PC-9 (cell line): ENCODE data around the gene ATP7A. TPM values are rescaled to one million over a fixed set of nuclear protein-coding genes. Genes with fewer than 3 reads are reported as not detected.
A peak's percentile ranks its signal among the peaks of the same experiment; 100 is the strongest.

ENCODE experiments used
- BruUV-seq: library from RNA; stranded (reverse); fragments of 400-500 nt; replicated peaks from 2 replicates; lab custom pipeline; 2021; lab: Mats Ljungman, UMichigan
- CTCF ChIA-PET: fragments of 300-600 bp; sonication (Branson Sonifier 250); formaldehyde crosslinking; loops from one replicate; lab custom pipeline; 2022; ENCODE audit warnings: antibody characterized with exemption; lab: Charles Lee
- POLR2A ChIA-PET: fragments of 300-600 bp; sonication (Branson Sonifier 250); formaldehyde crosslinking; loops from one replicate; lab custom pipeline; 2022; ENCODE audit warnings: antibody characterized with exemption; ENCODE audit not compliant: unreplicated experiment; lab: Charles Lee
- DNase-seq, 2 experiments: peaks; one replicate each; pipeline versions ENCODE4 v3.0.0 to v3.0.0-alpha.2; 2015 to 2022; ENCODE audit warnings: mixed read lengths in 1 of 2
- H2AFZ ChIP-seq: fragments of 200-600 bp; sonication (generic); 2 replicates; pipeline ENCODE4 v1.8.1; 2017; ENCODE audit warnings: antibody characterized with exemption
- H3F3A ChIP-seq: fragments of 200-600 bp; sonication (generic); 2 replicates; pipeline ENCODE4 v1.8.1; 2017; ENCODE audit warnings: antibody characterized with exemption, mild to moderate bottlenecking, low read depth; ENCODE audit not compliant: insufficient read depth
- H3K27ac ChIP-seq: fragments of 200-600 bp; sonication (generic); 2 replicates; pipeline ENCODE4 v1.6.1; 2016; ENCODE audit warnings: mixed run types
- H3K27me3 ChIP-seq: fragments of 200-600 bp; sonication (generic); 2 replicates; pipeline ENCODE4 v1.6.1; 2016; ENCODE audit warnings: low read depth, mixed run types; ENCODE audit not compliant: insufficient read depth
- H3K36me3 ChIP-seq: fragments of 200-600 bp; sonication (generic); 2 replicates; pipeline ENCODE4 v1.6.1; 2016; ENCODE audit warnings: low read depth, mixed run types
- H3K4me1 ChIP-seq: fragments of 200-600 bp; sonication (generic); replicated peaks from 2 replicates; pipeline ENCODE4 v1.6.1; 2016; ENCODE audit warnings: mixed run types; ENCODE audit not compliant: insufficient read depth
- H3K4me2 ChIP-seq: fragments of 200-600 bp; sonication (generic); 2 replicates; pipeline ENCODE4 v1.6.1; 2017; ENCODE audit warnings: mixed run types
- H3K4me3 ChIP-seq: fragments of 200-600 bp; sonication (generic); 2 replicates; pipeline ENCODE4 v1.6.1; 2016; ENCODE audit warnings: mixed run types
- H3K79me2 ChIP-seq: fragments of 200-600 bp; sonication (generic); 2 replicates; pipeline ENCODE4 v1.6.1; 2017; ENCODE audit warnings: low read depth, mixed run types
- H3K9me2 ChIP-seq: fragments of 200-600 bp; sonication (generic); 2 replicates; pipeline ENCODE4 v1.8.1; 2017; ENCODE audit warnings: mild to moderate bottlenecking; ENCODE audit not compliant: insufficient read depth
- H3K9me3 ChIP-seq: fragments of 200-600 bp; sonication (generic); 2 replicates; pipeline ENCODE4 v1.8.1; 2016; ENCODE audit warnings: low read depth; ENCODE audit not compliant: insufficient read depth
- H4K20me1 ChIP-seq: fragments of 200-600 bp; sonication (generic); 2 replicates; pipeline ENCODE4 v1.8.1; 2017; ENCODE audit not compliant: insufficient read depth
- EZH2 ChIP-seq: fragments of 200-600 bp; sonication (generic); IDR thresholded peaks from 2 replicates; pipeline ENCODE4 v1.8.0; 2017; ENCODE audit warnings: antibody characterized with exemption, low read depth
- intact Hi-C: fragments of 100-400 bp; cut with micrococcal nuclease; formaldehyde crosslinking; loops from one replicate; pipeline ENCODE4 v1.10.0; 2022; ENCODE audit not compliant: unreplicated experiment
- total RNA-seq: library from RNA; stranded (reverse); gene quantifications from 2 replicates; pipeline ENCODE4 v1.2.3, GENCODE V29; 2021
- TF ChIP-seq, protein P1 (sequence below): fragments of 200-600 bp; sonication (generic); conservative IDR thresholded peaks from 2 replicates; pipeline ENCODE4 v1.6.1; 2017; ENCODE audit warnings: mixed run types, antibody characterized with exemption, mild to moderate bottlenecking, moderate library complexity

ATP7A gene
- total RNA-seq, 1 experiment from 2014 or later: 13.8 TPM

DNA sequence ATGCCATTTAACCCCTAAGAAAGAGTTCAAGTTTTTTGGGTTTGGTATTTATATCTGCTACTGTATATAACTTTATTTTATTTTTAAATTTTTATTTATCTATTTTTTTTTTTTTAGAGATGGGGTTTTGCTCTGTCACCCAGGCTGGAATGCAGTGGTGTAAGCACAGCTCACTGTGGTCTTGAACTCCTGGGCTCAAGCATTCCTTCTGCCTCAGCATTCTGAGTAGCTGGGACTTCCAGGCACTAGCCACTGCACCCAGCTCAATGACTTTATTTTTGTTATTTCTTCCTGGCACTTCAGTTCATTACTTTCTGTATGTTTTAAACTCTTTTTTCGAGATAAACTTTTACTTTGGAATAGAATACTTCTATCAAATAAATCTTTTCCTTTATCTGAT, 101.4 kb downstream of the ATP7A start:
- H3K79me2 ChIP-seq: no peaks in the 10 kb centered on the region
- H3K27ac ChIP-seq: no peak overlapping the region
- H3K9me3 ChIP-seq: no peaks in the 10 kb centered on the region
- no peaks in the 10 kb centered on the region for H3K4me1 ChIP-seq
- intact Hi-C loops: no loop called here
- BruUV-seq: no TSS peak
- H3K27me3 ChIP-seq: no peaks in the 10 kb centered on the region
- ChIA-PET CTCF (no interaction called here), POLR2A (no interaction called here)
- H4K20me1 ChIP-seq: no peaks in the 10 kb centered on the region
- no peak overlapping the region for H3K4me3 ChIP-seq
- no peak for DNase-seq
- H2AFZ ChIP-seq: no peak overlapping the region
- no peaks in the 10 kb centered on the region for H3K36me3 ChIP-seq
- H3K9me2 ChIP-seq: no peaks in the 10 kb centered on the region
- no peak overlapping the region for H3K4me2 ChIP-seq
- TF ChIP-seq, protein P1, sequence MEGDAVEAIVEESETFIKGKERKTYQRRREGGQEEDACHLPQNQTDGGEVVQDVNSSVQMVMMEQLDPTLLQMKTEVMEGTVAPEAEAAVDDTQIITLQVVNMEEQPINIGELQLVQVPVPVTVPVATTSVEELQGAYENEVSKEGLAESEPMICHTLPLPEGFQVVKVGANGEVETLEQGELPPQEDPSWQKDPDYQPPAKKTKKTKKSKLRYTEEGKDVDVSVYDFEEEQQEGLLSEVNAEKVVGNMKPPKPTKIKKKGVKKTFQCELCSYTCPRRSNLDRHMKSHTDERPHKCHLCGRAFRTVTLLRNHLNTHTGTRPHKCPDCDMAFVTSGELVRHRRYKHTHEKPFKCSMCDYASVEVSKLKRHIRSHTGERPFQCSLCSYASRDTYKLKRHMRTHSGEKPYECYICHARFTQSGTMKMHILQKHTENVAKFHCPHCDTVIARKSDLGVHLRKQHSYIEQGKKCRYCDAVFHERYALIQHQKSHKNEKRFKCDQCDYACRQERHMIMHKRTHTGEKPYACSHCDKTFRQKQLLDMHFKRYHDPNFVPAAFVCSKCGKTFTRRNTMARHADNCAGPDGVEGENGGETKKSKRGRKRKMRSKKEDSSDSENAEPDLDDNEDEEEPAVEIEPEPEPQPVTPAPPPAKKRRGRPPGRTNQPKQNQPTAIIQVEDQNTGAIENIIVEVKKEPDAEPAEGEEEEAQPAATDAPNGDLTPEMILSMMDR: no peak
- TF ChIP-seq EZH2: no peak
- no peaks in the 10 kb centered on the region for H3F3A ChIP-seq

DNA sequence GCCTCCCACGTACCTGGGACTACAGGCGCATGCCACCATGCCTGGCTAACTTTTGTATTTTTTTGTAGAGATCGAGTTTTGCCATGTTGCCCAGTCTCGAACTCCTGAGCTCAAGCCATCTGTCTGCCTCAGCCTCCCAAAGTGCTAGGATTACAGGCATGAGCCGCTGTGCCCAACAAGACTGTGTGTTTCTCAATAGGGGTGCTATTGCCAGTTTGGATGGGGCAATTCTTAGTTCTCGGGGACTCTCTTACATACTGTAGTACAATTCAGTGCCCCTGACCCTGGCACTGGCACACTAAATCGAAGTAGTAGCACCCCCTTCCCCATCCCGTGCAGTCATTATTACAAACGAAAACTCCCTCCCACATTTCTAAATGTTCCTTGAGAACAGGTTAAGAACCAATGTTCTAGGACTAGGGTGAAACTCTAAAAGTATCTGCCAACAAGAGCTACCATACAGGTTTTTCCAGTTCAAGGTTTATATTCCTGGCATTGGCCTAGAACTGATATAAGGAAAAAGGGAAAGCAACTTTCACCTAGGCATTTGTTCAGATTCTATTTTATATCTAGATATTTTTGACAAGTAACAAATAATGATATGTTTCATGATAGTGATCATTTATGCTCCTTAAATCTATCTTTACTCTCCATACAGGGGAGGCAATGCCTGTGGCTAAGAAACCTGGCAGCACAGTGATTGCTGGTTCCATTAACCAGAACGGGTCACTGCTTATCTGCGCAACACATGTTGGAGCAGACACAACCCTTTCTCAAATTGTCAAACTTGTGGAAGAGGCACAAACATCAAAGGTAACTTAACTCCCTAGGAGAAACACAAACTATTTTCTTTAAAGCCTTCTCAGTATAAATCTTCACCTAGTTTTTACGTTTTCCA, 109.3 kb downstream of the ATP7A start:
- H3K4me2 ChIP-seq: peak overlapping the region; percentile 57
- H3K4me3 ChIP-seq: no peak overlapping the region
- no peaks in the 10 kb centered on the region for H3K9me2 ChIP-seq
- TF ChIP-seq, protein P1: no peak
- TF ChIP-seq EZH2: no peak
- peaks cover 18% of the 10 kb centered on the region for H3K4me1 ChIP-seq
- peak in 1 of 2 experiments; percentile 57 for DNase-seq
- no peaks in the 10 kb centered on the region for H3K36me3 ChIP-seq
- POLR2A ChIA-PET: no interaction called here
- CTCF ChIA-PET: no interaction called here
- H3K9me3 ChIP-seq: no peaks in the 10 kb centered on the region
- BruUV-seq: no TSS peak
- intact Hi-C loops: loop anchor here (5.0 kb wide), 1 partner anchor 82 kb away; the partner anchor contains the start of gene PGK1
- H3F3A ChIP-seq: no peaks in the 10 kb centered on the region
- peak overlapping the region; percentile 82 for H3K27ac ChIP-seq
- H4K20me1 ChIP-seq: no peaks in the 10 kb centered on the region
- H3K79me2 ChIP-seq: no peaks in the 10 kb centered on the region
- no peak overlapping the region for H2AFZ ChIP-seq
- no peaks in the 10 kb centered on the region for H3K27me3 ChIP-seq

DNA sequence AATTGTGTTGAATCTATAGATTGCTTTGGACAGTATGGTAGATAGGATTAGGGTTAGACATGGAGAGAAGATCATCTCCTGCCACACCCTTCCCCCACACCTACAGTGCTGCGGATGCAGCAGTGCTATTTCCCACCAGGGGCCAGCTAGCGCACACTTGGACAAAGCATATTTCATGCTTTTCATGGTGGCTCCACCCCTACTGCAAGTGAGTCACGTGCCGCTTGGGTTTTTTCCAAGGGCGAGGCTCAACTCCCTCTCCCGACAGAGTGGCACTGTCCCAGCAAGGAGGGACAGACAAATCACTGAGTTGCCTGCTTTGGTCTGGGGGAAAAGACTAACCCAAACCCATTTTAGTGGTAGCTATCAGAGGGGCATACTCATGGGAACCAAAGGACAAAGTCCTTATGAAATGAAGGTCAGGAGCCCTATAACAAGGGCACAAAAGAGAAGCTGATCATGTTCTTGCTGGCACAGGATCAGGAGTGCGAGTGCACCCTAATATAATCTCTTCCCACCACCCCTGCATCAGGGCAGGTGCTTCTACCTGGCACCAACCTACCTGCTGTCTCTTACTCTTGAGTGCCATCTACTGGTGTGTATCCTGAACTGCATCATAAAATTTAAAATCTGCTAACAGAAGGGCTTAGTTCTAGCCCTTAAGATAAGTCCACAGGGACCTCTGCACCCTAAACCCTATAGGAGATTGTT, 114.0 kb downstream of the ATP7A start:
- intact Hi-C loops: loop anchor here (1.0 to 5.0 kb wide), 3 partner anchors 78 to 1467 kb away; partner anchors contain the start of genes ATP7A and PGK1
- H2AFZ ChIP-seq: no peak overlapping the region
- ChIA-PET CTCF (interaction anchor here (0.6 to 1.1 kb wide), 2 partner anchors 114 to 308 kb away, joined by 4 read pairs; partner anchors contain the start of gene ATP7A), POLR2A (no interaction called here)
- no peaks in the 10 kb centered on the region for H3K27me3 ChIP-seq
- H3F3A ChIP-seq: no peaks in the 10 kb centered on the region; the same call in 1 of the 2 replicates
- H4K20me1 ChIP-seq: no peaks in the 10 kb centered on the region
- no peak overlapping the region for H3K4me3 ChIP-seq
- TF ChIP-seq, protein P1: peak; percentile 89
- TF ChIP-seq EZH2: no peak
- H3K9me2 ChIP-seq: no peaks in the 10 kb centered on the region
- H3K4me1 ChIP-seq: peaks cover 12% of the 10 kb centered on the region
- H3K4me2 ChIP-seq: peak overlapping the region; percentile 54
- no peaks in the 10 kb centered on the region for H3K9me3 ChIP-seq
- peak; percentile 32 to 40 for DNase-seq
- no peaks in the 10 kb centered on the region for H3K79me2 ChIP-seq
- no peak overlapping the region for H3K27ac ChIP-seq
- BruUV-seq: no TSS peak
- H3K36me3 ChIP-seq: no peaks in the 10 kb centered on the region
